GM12875 (cell line): ENCODE results near the gene CAPS.

Source experiments
- H3K4me3 ChIP-seq: one replicate; pipeline ENCODE4 v1.5.1; 2011; ENCODE audit warnings: low read depth, low read length, control low read depth
- TF ChIP-seq, protein P1 (sequence below): IDR thresholded peaks from 2 replicates; pipeline ENCODE4 v1.5.1; 2011; ENCODE audit warnings: low read depth, mild to moderate bottlenecking, control low read depth, inconsistent platforms, low read length, moderate library complexity, borderline replicate concordance; ENCODE audit not compliant: insufficient read depth

CAPS gene

DNA sequence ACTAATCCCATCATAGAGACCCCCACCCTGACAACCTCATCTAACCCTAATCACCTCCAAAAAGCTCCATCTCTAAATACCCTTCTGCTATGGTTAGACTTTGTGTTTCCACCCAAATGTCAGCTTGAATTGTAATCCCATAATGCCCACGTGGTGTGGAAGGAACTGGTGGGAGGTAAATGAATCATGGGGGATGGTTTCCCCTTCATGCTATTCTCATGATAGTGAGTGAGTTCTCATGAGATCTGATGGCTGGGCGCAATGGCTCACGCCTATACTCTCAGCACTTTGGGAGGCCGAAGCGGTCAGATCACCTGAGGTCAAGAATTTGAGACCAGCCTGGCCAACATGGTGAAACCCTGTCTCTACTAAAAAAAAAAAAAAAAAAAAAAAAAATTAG lies 6.8 kb upstream of the CAPS start:
- H3K4me3 ChIP-seq: no peak overlapping the region
- TF ChIP-seq, protein P1, sequence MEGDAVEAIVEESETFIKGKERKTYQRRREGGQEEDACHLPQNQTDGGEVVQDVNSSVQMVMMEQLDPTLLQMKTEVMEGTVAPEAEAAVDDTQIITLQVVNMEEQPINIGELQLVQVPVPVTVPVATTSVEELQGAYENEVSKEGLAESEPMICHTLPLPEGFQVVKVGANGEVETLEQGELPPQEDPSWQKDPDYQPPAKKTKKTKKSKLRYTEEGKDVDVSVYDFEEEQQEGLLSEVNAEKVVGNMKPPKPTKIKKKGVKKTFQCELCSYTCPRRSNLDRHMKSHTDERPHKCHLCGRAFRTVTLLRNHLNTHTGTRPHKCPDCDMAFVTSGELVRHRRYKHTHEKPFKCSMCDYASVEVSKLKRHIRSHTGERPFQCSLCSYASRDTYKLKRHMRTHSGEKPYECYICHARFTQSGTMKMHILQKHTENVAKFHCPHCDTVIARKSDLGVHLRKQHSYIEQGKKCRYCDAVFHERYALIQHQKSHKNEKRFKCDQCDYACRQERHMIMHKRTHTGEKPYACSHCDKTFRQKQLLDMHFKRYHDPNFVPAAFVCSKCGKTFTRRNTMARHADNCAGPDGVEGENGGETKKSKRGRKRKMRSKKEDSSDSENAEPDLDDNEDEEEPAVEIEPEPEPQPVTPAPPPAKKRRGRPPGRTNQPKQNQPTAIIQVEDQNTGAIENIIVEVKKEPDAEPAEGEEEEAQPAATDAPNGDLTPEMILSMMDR: no peak

DNA sequence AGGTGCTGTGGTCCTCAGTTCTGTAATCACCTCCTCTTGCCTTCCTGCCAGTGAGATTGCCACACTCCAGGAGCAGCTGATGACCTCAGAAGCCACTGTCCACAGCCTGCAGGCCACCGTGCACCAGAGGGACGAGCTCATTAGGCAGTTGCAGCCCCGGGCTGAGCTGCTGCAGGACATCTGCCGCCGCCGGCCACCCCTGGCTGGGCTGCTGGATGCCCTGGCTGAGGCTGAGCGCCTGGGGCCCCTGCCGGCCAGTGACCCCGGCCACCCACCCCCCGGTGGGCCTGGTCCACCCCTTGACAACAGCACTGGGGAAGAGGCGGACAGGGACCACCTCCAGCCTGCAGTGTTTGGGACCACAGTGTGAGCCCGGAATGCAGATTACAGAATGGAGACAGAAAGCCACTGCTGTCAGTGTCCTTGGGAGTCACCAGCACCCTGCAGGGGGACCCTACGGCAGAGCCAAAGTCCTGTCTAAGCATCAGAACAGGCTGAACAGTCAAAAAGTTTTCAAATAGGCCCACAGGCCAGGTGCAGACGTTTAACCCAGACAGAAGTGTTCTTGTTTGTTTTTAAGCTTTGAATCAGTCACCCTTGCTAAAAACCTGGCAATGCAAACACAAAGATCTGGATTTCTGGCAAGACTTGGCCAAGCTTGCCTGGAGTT lies 5.1 kb upstream of the CAPS start:
- no peak overlapping the region for H3K4me3 ChIP-seq
- TF ChIP-seq, protein P1: no peak

DNA sequence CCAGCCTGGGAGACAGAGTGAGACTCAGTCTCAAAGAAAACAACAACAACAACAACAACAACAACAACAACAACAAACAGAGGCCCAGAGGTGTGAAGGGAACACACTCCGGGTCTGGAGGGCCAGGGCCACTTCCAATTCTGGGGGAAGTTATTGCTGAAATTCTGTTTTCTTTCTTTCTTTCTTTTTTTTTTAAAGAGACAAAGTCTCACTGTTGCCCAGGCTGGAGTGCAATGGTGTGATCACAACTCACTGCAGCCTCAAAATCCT lies 3.5 kb upstream of the CAPS start:
- TF ChIP-seq, protein P1: no peak
- H3K4me3 ChIP-seq: no peak overlapping the region

DNA sequence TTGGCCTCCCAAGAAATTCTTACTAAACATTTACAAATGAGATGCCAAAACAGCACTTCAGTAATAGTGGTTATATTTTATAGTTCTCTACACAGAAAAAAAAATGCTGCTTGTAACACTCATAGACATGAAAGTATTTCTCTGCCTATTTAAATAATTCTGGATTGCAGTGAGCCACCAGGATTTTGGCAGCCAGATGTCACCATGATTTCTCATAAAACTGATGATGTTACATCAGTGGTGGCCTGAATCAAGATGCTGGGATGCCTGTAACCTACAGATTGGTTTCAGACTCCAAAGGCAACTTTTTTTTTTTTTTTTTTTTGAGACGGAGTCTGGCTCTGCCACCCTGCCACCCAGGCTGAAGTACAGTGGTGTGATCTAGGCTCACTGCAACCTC lies 2.7 kb upstream of the CAPS start:
- H3K4me3 ChIP-seq: no peak overlapping the region
- TF ChIP-seq, protein P1: no peak

DNA sequence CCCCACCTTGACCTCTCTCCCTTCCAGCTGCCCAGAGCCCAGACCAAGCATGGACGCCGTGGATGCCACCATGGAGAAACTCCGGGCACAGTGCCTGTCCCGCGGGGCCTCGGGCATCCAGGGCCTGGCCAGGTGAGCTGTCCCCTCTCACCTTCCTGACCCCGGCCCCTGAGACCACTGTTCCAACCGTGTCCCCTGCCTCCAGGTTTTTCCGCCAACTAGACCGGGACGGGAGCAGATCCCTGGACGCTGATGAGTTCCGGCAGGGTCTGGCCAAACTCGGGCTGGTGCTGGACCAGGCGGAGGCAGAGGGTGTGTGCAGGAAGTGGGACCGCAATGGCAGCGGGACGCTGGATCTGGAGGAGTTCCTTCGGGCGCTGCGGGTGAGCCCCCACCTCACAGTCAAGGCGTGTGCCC lies 312 bp downstream of the CAPS start:
- no peak overlapping the region for H3K4me3 ChIP-seq
- TF ChIP-seq, protein P1: no peak

DNA sequence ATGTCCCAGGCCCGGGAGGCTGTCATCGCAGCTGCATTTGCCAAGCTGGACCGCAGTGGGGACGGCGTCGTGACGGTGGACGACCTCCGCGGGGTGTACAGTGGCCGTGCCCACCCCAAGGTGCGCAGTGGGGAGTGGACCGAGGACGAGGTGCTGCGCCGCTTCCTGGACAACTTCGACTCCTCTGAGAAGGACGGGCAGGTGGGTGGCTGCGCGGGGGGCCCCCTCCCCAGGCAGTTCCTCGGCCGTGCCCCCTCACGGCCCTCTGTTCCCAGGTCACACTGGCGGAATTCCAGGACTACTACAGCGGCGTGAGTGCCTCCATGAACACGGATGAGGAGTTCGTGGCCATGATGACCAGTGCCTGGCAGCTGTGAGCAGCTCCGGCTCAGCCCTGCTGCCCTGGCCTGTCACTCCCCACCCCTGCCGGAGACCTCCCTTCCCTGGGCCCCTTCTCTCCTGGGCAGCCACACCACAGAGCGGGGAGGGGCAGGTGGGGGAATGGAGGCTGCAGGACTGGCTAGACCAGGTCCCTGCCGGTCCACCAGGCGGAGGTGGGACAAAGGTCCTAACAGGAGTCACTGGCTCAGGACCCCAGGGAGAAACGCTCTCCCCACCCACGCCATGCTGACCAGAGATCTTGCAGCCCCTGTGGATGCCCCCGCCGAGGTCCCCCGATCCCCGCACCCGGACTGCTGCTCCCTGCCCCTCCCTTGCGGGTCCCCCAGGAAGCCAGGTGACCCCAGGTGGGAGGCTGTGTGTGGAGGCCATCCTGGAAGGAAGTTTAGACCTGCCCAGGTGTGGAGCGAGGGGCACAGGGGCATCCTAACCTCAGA lies 1.1 kb downstream of the CAPS start:
- H3K4me3 ChIP-seq: no peak overlapping the region
- TF ChIP-seq, protein P1: no peak

DNA sequence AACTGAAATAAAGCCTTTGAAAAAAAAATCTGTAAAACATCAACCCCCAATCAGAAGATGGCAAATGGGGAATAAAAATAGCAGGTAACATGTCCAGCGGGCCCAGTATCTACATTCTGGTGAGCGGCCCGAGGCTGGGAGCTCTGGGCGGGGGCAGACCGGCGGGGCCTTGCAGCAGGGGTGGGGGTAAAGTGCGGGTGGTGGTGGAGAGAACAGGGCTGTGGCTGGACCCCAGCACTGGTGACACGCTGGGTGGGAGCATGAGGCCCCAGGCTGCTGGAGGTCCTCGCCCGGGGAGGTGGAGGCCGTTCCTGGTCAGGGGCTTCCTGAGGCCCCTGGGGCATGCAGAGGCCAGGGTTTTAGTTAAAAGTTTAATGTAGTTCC lies 1.7 kb downstream of the CAPS start:
- no peak overlapping the region for H3K4me3 ChIP-seq
- TF ChIP-seq, protein P1: no peak
